Peyer's patch (tissue), 4 donors: ENCODE results near the gene PDSS2.

ENCODE experiments used
- POLR2A ChIP-seq, 2 donors: fragments of 450-650 bp; IDR thresholded peaks; one replicate each; pipeline ENCODE4 v1.5.1; 2017; ENCODE audit warnings: antibody characterized with exemption in 2 of 2, mild to moderate bottlenecking in 2 of 2, moderate library complexity in 2 of 2
- TF ChIP-seq, protein P1 (sequence below), 6 experiments: fragments of 450-650 bp in 4 of 6; fragments of 200-600 bp in 2 of 6; sonication (generic) in 1 of 6; IDR thresholded peaks; one replicate each; pipeline ENCODE4 v1.5.1; 2017 to 2019; ENCODE audit warnings: antibody characterized with exemption in 6 of 6, mild to moderate bottlenecking in 3 of 6, moderate library complexity in 1 of 6

DNA sequence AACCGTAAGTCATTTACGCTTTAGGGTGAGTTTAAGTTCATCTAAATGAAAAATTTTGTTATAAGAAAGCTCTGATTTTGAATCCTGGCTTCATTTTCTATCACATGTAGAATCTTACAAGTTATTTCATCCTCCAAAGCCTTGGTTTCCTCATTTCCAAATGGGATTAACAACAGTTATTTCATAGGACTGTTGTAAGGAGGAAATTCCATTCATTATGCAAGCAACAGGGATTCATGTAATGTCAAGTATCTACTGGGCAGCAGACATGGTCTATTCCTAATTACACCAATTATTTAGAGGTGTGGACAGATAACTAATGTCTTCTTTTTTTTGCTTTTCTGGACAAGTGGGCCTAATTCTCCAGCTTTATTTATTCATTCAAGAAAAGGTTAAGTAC is 154.0 kb downstream of the PDSS2 start:
- TF ChIP-seq, protein P1, sequence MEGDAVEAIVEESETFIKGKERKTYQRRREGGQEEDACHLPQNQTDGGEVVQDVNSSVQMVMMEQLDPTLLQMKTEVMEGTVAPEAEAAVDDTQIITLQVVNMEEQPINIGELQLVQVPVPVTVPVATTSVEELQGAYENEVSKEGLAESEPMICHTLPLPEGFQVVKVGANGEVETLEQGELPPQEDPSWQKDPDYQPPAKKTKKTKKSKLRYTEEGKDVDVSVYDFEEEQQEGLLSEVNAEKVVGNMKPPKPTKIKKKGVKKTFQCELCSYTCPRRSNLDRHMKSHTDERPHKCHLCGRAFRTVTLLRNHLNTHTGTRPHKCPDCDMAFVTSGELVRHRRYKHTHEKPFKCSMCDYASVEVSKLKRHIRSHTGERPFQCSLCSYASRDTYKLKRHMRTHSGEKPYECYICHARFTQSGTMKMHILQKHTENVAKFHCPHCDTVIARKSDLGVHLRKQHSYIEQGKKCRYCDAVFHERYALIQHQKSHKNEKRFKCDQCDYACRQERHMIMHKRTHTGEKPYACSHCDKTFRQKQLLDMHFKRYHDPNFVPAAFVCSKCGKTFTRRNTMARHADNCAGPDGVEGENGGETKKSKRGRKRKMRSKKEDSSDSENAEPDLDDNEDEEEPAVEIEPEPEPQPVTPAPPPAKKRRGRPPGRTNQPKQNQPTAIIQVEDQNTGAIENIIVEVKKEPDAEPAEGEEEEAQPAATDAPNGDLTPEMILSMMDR (IDR thresholded peaks at IDR 0.05): no peak
- TF ChIP-seq POLR2A (IDR thresholded peaks at IDR 0.05): no peak
